Fibroblast of lung (primary cell): ENCODE results near the gene VIPR2. TPM values are rescaled to one million over a fixed set of nuclear protein-coding genes. Genes with fewer than 3 reads are reported as not detected.
"Not testable (repeated sequence)": the region's sequence is repeated elsewhere in the genome, so short reads cannot be mapped to it uniquely, and the experiment has no call there.

Experiments
- DNase-seq, 2 donors: peaks; one replicate each; pipeline versions ENCODE4 v3.0.0 to v3.0.0-alpha.2; 2010; ENCODE audit warnings: low read depth in 2 of 2
- H2AFZ ChIP-seq: 2 replicates; pipeline ENCODE4 v1.5.1; 2012; ENCODE audit warnings: low read length, control low read depth, inconsistent platforms
- H3K27ac ChIP-seq: 2 replicates; pipeline ENCODE4 v1.5.1; 2011; ENCODE audit warnings: low read length, control low read depth; ENCODE audit not compliant: insufficient read depth
- H3K27me3 ChIP-seq: 2 replicates; pipeline ENCODE4 v1.5.1; 2011; ENCODE audit warnings: mild to moderate bottlenecking, low read length; ENCODE audit not compliant: control insufficient read depth, insufficient read depth
- H3K36me3 ChIP-seq: 2 replicates; pipeline ENCODE4 v1.5.1; 2011; ENCODE audit warnings: low read length; ENCODE audit not compliant: control insufficient read depth, insufficient read depth
- H3K4me1 ChIP-seq: 2 replicates; pipeline ENCODE4 v1.5.1; 2011; ENCODE audit warnings: low read length; ENCODE audit not compliant: control insufficient read depth, insufficient read depth; ENCODE audit errors: extremely low read depth
- H3K4me2 ChIP-seq: 2 replicates; pipeline ENCODE4 v1.5.1; 2011; ENCODE audit warnings: low read length, control low read depth; ENCODE audit not compliant: insufficient read depth; ENCODE audit errors: extremely low read depth
- H3K4me3 ChIP-seq, 4 experiments: fragments of 200-600 bp in 1 of 4; sonication (generic) in 1 of 4; replicated peaks in 1 of 4; 2 replicates each; pipeline ENCODE4 v1.5.1; 2011 to 2016; ENCODE audit warnings: low read length in 4 of 4, low read depth in 3 of 4, mild to moderate bottlenecking in 3 of 4, control low read depth in 2 of 4, inconsistent platforms in 1 of 4, mixed read lengths in 1 of 4; ENCODE audit not compliant: insufficient read depth in 1 of 4; ENCODE audit errors: control extremely low read depth in 1 of 4
- H3K79me2 ChIP-seq: 2 replicates; pipeline ENCODE4 v1.5.1; 2012; ENCODE audit warnings: mild to moderate bottlenecking, low read length, inconsistent platforms; ENCODE audit not compliant: control insufficient read depth, insufficient read depth
- H3K9ac ChIP-seq: 2 replicates; pipeline ENCODE4 v1.5.1; 2011; ENCODE audit warnings: mild to moderate bottlenecking, low read length, control low read depth; ENCODE audit not compliant: insufficient read depth
- H3K9me3 ChIP-seq: 2 replicates; pipeline ENCODE4 v1.5.1; 2012; ENCODE audit warnings: low read depth, low read length; ENCODE audit not compliant: control insufficient read depth, insufficient read depth
- H4K20me1 ChIP-seq: 2 replicates; pipeline ENCODE4 v1.5.1; 2011; ENCODE audit warnings: low read length; ENCODE audit not compliant: control insufficient read depth, insufficient read depth; ENCODE audit errors: extremely low read depth
- EZH2 ChIP-seq: IDR thresholded peaks from 2 replicates; pipeline ENCODE4 v1.5.1; 2012; ENCODE audit warnings: low read length, control low read depth, mild to moderate bottlenecking; ENCODE audit errors: missing control alignments
- polyA plus RNA-seq, 2 donors: library from polyadenylated mRNA; depleted of rRNA in 1 of 2; stranded (reverse) in 1 of 2; unstranded in 1 of 2; fragments of >200 nt; gene quantifications; 2 replicates each; pipeline ENCODE4 v1.2.1, GENCODE V29; 2011 to 2012; ENCODE audit warnings: missing spikeins in 1 of 2
- total RNA-seq: library from RNA; depleted of rRNA; stranded (reverse); fragments of >200 nt; gene quantifications from 2 replicates; pipeline ENCODE4 v1.2.1, GENCODE V29; 2014
- TF ChIP-seq, protein P1 (sequence below), 2 donors: IDR thresholded peaks in 1 of 2; conservative IDR thresholded peaks in 1 of 2; 1 replicate in 1 of 2; 2 replicates in 1 of 2; pipeline ENCODE4 v1.5.1; 2011 to 2012; ENCODE audit warnings: low read length in 2 of 2, control low read depth in 1 of 2, inconsistent platforms in 1 of 2, low read depth in 1 of 2, mild to moderate bottlenecking in 1 of 2

The VIPR2 gene
- total and polyA plus RNA-seq, 2 donors (not counting 1 experiment from before 2014, with no cell fraction given) = not detected

DNA sequence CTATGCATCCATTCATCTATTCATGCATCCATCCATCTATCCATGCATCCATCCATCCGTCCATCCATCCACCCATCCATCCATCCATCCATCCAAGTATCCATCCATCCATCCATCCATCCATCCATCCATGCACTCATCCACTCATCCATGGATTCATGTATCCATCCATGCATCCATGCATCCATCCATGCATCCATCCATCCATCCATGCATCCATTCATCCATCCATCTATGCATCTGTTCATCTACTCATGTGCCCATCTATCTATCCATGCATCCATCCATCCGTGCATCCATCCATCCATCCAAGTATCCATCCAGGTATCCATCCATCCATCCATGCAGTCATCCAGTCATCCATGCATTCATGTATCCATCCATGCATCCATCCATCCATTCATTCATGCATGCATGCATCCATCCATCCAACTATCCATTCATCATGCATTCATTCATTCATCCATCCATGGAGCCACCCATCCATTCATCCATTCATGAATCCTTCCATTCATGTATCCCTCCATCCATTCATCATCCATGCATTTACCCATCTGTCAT, 156.3 kb downstream of the VIPR2 start:
- DNase-seq = no peak
- H3K4me1 ChIP-seq = no peaks in the 10 kb centered on the region
- H3K4me2 ChIP-seq = no peak overlapping the region
- H3K79me2 ChIP-seq = no peaks in the 10 kb centered on the region
- H4K20me1 ChIP-seq = no peaks in the 10 kb centered on the region
- H3K9me3 ChIP-seq = no peaks in the 10 kb centered on the region
- no peak overlapping the region for H3K4me3 ChIP-seq
- H3K9ac ChIP-seq = no peak overlapping the region
- TF ChIP-seq EZH2 = no peak
- TF ChIP-seq, protein P1, sequence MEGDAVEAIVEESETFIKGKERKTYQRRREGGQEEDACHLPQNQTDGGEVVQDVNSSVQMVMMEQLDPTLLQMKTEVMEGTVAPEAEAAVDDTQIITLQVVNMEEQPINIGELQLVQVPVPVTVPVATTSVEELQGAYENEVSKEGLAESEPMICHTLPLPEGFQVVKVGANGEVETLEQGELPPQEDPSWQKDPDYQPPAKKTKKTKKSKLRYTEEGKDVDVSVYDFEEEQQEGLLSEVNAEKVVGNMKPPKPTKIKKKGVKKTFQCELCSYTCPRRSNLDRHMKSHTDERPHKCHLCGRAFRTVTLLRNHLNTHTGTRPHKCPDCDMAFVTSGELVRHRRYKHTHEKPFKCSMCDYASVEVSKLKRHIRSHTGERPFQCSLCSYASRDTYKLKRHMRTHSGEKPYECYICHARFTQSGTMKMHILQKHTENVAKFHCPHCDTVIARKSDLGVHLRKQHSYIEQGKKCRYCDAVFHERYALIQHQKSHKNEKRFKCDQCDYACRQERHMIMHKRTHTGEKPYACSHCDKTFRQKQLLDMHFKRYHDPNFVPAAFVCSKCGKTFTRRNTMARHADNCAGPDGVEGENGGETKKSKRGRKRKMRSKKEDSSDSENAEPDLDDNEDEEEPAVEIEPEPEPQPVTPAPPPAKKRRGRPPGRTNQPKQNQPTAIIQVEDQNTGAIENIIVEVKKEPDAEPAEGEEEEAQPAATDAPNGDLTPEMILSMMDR (conservative IDR thresholded peaks at IDR 0.05 in 1 of 2, IDR thresholded peaks at IDR 0.05 in 1 of 2; ENCODE audit: low read depth in 1 of 2, low read length in 2 of 2) = no peak
- H3K27ac ChIP-seq = no peak overlapping the region
- no peak overlapping the region for H2AFZ ChIP-seq
- no peaks in the 10 kb centered on the region for H3K27me3 ChIP-seq
- H3K36me3 ChIP-seq = no peaks in the 10 kb centered on the region

GRCh38 chr7:158987691-158988090, 157.0 kb downstream of the VIPR2 start:
- H3K27me3 ChIP-seq = no peaks in the 10 kb centered on the region
- no peak overlapping the region for H3K9ac ChIP-seq
- no peak for DNase-seq
- H3K36me3 ChIP-seq = no peaks in the 10 kb centered on the region
- H3K27ac ChIP-seq = no peak overlapping the region
- no peaks in the 10 kb centered on the region for H3K4me1 ChIP-seq
- no peak overlapping the region for H3K4me2 ChIP-seq
- no peak overlapping the region for H3K4me3 ChIP-seq
- TF ChIP-seq EZH2 = no peak
- no peaks in the 10 kb centered on the region for H4K20me1 ChIP-seq
- no peaks in the 10 kb centered on the region for H3K9me3 ChIP-seq
- H3K79me2 ChIP-seq = no peaks in the 10 kb centered on the region
- H2AFZ ChIP-seq = no peak overlapping the region

- H2AFZ ChIP-seq = no peak overlapping the region
Measured at GRCh38 chr7:158985583-158985982, 159.1 kb downstream of the VIPR2 start.

DNA sequence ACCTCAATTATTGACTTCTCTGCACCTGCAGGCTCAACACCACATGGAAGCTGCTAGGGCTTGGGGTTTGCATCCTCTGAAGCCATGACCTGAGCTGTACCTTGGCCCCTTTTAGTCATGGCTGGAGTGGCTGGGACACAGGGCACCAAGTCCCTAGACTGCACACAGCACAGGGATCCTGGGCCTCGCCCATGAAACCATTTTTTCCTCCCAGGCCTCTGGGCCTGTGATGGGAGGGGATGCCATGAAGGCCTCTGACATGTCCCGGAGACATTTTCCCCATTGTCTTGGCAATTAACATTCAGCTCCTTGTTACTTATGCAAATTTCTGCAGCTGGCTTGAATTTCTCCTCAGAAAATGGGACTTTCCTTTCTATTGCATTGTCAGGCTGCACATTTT, 160.7 kb downstream of the VIPR2 start:
- H4K20me1 ChIP-seq, H3K79me2 ChIP-seq, H3K9me3 ChIP-seq, H3K9ac ChIP-seq, H3K27ac ChIP-seq, H3K27me3 ChIP-seq, H3K4me1 ChIP-seq, H3K4me2 ChIP-seq, H2AFZ ChIP-seq, DNase-seq, H3K4me3 ChIP-seq, H3K36me3 ChIP-seq: not testable (repeated sequence)

More at GRCh38 chr7:158985583-158985982, 159.1 kb downstream of the VIPR2 start:
- no peaks in the 10 kb centered on the region for H3K79me2 ChIP-seq
- no peak overlapping the region for H3K4me3 ChIP-seq
- no peak overlapping the region for H3K27ac ChIP-seq
- no peak for DNase-seq
- H3K9ac ChIP-seq = no peak overlapping the region
- no peaks in the 10 kb centered on the region for H3K36me3 ChIP-seq
- no peaks in the 10 kb centered on the region for H3K4me1 ChIP-seq
- no peaks in the 10 kb centered on the region for H3K27me3 ChIP-seq
- TF ChIP-seq, protein P1 (conservative IDR thresholded peaks at IDR 0.05 in 1 of 2, IDR thresholded peaks at IDR 0.05 in 1 of 2; ENCODE audit: low read depth in 1 of 2, low read length in 2 of 2) = no peak
- TF ChIP-seq EZH2 = no peak
- no peaks in the 10 kb centered on the region for H3K9me3 ChIP-seq
- no peak overlapping the region for H3K4me2 ChIP-seq
- no peaks in the 10 kb centered on the region for H4K20me1 ChIP-seq

DNA sequence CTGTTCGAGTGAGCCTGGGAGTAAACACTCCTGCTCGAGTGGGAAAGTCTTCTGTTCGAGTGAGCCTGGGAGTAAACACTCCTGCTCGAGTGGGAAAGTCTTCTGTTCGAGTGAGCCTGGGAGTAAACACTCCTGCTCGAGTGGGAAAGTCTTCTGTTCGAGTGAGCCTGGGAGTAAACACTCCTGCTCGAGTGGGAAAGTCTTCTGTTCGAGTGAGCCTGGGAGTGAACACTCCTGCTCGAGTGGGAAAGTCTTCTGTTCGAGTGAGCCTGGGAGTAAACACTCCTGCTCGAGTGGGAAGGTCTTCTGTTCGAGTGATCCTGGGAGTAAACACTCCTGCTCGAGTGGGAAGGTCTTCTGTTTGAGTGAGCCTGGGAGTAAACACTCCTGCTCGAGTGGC, 162.6 kb downstream of the VIPR2 start:
- not testable (repeated sequence) for H3K79me2 ChIP-seq, H2AFZ ChIP-seq, H3K9ac ChIP-seq, H3K36me3 ChIP-seq, H3K4me1 ChIP-seq, H3K4me2 ChIP-seq, H3K27me3 ChIP-seq, H4K20me1 ChIP-seq, DNase-seq, H3K27ac ChIP-seq, H3K4me3 ChIP-seq, H3K9me3 ChIP-seq
